Midbrain (tissue), 1 donor: ENCODE data around the gene MAN1C1.
A peak's percentile ranks its signal among the peaks of the same experiment; 100 is the strongest.

Experiments used
- DNase-seq: peaks from one replicate; lab custom pipeline; 2025; lab: John Stamatoyannopoulos, UW

The MAN1C1 gene

GRCh38 chr1:25782608-25783201, 166.1 kb downstream of the MAN1C1 start:
- no peak for DNase-seq

- no peak for DNase-seq
Measured at GRCh38 chr1:25784575-25785051, 168.0 kb downstream of the MAN1C1 start.

- DNase-seq = no peak
Measured at GRCh38 chr1:25785333-25786067, 168.9 kb downstream of the MAN1C1 start.

- no peak for DNase-seq
Measured at GRCh38 chr1:25786887-25787759, 170.5 kb downstream of the MAN1C1 start.

GRCh38 chr1:25787760-25788166, 171.2 kb downstream of the MAN1C1 start:
- DNase-seq = no peak

GRCh38 chr1:25790472-25790871, 173.9 kb downstream of the MAN1C1 start:
- no peak for DNase-seq

- no peak for DNase-seq
Measured at GRCh38 chr1:25792115-25792514, 175.5 kb downstream of the MAN1C1 start.

- no peak for DNase-seq
Measured at GRCh38 chr1:25793585-25794170, 177.1 kb downstream of the MAN1C1 start.

- no peak for DNase-seq
Measured at GRCh38 chr1:25794325-25794724, 177.7 kb downstream of the MAN1C1 start.

GRCh38 chr1:25795211-25795610, 178.6 kb downstream of the MAN1C1 start:
- DNase-seq = no peak

- DNase-seq = no peak
Measured at GRCh38 chr1:25795946-25796810, 179.6 kb downstream of the MAN1C1 start.

- peak; percentile 69 for DNase-seq
Measured at GRCh38 chr1:25796811-25797458, 180.3 kb downstream of the MAN1C1 start.

- no peak for DNase-seq
Measured at GRCh38 chr1:25797939-25798338, 181.3 kb downstream of the MAN1C1 start.

- no peak for DNase-seq
Measured at GRCh38 chr1:25798666-25799351, 182.2 kb downstream of the MAN1C1 start.

- no peak for DNase-seq
Measured at GRCh38 chr1:25799352-25799934, 182.9 kb downstream of the MAN1C1 start.

- peak; percentile 50 for DNase-seq
Measured at GRCh38 chr1:25799935-25800702, 183.5 kb downstream of the MAN1C1 start, which contains the start of gene SELENON. Gene SELENON, plus strand, starts transcription at chr1:25800193. Its CDS starts 38 bp downstream, at chr1:25800231.

- no peak for DNase-seq
Measured at GRCh38 chr1:25800703-25801377, 184.2 kb downstream of the MAN1C1 start.

- no peak for DNase-seq
Measured at GRCh38 chr1:25802915-25803314, 186.3 kb downstream of the MAN1C1 start.
